G401 (cell line): Measurements from ENCODE around the gene NR4A1. TPM values are rescaled to one million over a fixed set of nuclear protein-coding genes. Genes with fewer than 3 reads are reported as not detected.

Source experiments
- DNase-seq: peaks from one replicate; pipeline ENCODE4 v3.0.0-alpha.2; 2015; ENCODE audit warnings: low spot score
- in situ Hi-C: cut with HindIII; loops from 2 replicates; pipeline ENCODE4 v1.10.0; 2016; ENCODE audit warnings: low sequenced_read_pairs, mixed read lengths
- total RNA-seq: library from RNA; depleted of rRNA; stranded (reverse); fragments of >200 nt; shearing (Covaris generic); gene quantifications from 2 replicates; pipeline ENCODE4 v1.2.3, GENCODE V29; 2014

NR4A1 gene
- total RNA-seq, 1 experiment from 2014 or later: 16.5 TPM

- DNase-seq: no peak
- in situ Hi-C loops: no loop called here
Observed at GRCh38 chr12:52014567-52015530, 36.4 kb upstream of the NR4A1 start.

GRCh38 chr12:52015532-52016041, 35.7 kb upstream of the NR4A1 start:
- DNase-seq: no peak
- in situ Hi-C loops: no loop called here

- DNase-seq: no peak
- in situ Hi-C loops: no loop called here
Observed at GRCh38 chr12:52018433-52019112, 32.7 kb upstream of the NR4A1 start.

- in situ Hi-C loops: no loop called here
- no peak for DNase-seq
Observed at GRCh38 chr12:52019113-52019770, 32.0 kb upstream of the NR4A1 start.

- in situ Hi-C loops: loop anchor here (5.0 kb wide), 1 partner anchor 72 kb away; no protein-coding TSS in a partner anchor
Observed at GRCh38 chr12:52020539-52021336, 30.5 kb upstream of the NR4A1 start.

GRCh38 chr12:52022841-52023181, 28.4 kb upstream of the NR4A1 start:
- no peak for DNase-seq
- in situ Hi-C loops: loop anchor here (5.0 kb wide), 1 partner anchor 69 kb away; no protein-coding TSS in a partner anchor

More at GRCh38 chr12:52020539-52021336, 30.5 kb upstream of the NR4A1 start:
- peak; percentile 42 for DNase-seq

- peak; percentile 49 for DNase-seq
- in situ Hi-C loops: loop anchor here (5.0 kb wide), 1 partner anchor 69 kb away; no protein-coding TSS in a partner anchor
Observed at GRCh38 chr12:52023182-52023975, 27.9 kb upstream of the NR4A1 start.

GRCh38 chr12:52023976-52024688, 27.1 kb upstream of the NR4A1 start:
- DNase-seq: no peak
- in situ Hi-C loops: loop anchor here (5.0 kb wide), 1 partner anchor 68 kb away; no protein-coding TSS in a partner anchor

- in situ Hi-C loops: loop anchor here (5.0 kb wide), 1 partner anchor 67 kb away; no protein-coding TSS in a partner anchor
Observed at GRCh38 chr12:52024845-52025230, 26.4 kb upstream of the NR4A1 start.

GRCh38 chr12:52026263-52026662, 25.0 kb upstream of the NR4A1 start:
- no peak for DNase-seq
- in situ Hi-C loops: no loop called here

More at GRCh38 chr12:52024845-52025230, 26.4 kb upstream of the NR4A1 start:
- no peak for DNase-seq

GRCh38 chr12:52027085-52027843, 24.0 kb upstream of the NR4A1 start:
- DNase-seq: no peak
- in situ Hi-C loops: no loop called here

- DNase-seq: no peak
- in situ Hi-C loops: no loop called here
Observed at GRCh38 chr12:52029685-52030084, 21.6 kb upstream of the NR4A1 start.

- in situ Hi-C loops: no loop called here
- DNase-seq: peak; percentile 85
Observed at GRCh38 chr12:52032446-52032803, 18.8 kb upstream of the NR4A1 start.

GRCh38 chr12:52032804-52033445, 18.3 kb upstream of the NR4A1 start:
- DNase-seq: peak; percentile 98
- in situ Hi-C loops: no loop called here

- DNase-seq: no peak
- in situ Hi-C loops: no loop called here
Observed at GRCh38 chr12:52033446-52034140, 17.6 kb upstream of the NR4A1 start.

GRCh38 chr12:52035190-52035589, 16.1 kb upstream of the NR4A1 start:
- DNase-seq: no peak
- in situ Hi-C loops: no loop called here
